HG03135 (cell line): ENCODE results near the gene SLC5A3.

Experiments
- ATAC-seq: cut with Tn5 transposase; IDR thresholded peaks from one replicate; pipeline ENCODE4 v1.9.1; 2021; ENCODE audit warnings: mild to moderate bottlenecking, moderate library complexity; ENCODE audit not compliant: unreplicated experiment

SLC5A3 gene

GRCh38 chr21:34094949-34095348, 21.6 kb downstream of the SLC5A3 start:
- ATAC-seq: no peak

- ATAC-seq: no peak
Measured at GRCh38 chr21:34097442-34097841, 24.1 kb downstream of the SLC5A3 start.

GRCh38 chr21:34100337-34100736, 27.0 kb downstream of the SLC5A3 start:
- ATAC-seq: no peak

GRCh38 chr21:34100790-34101189, 27.4 kb downstream of the SLC5A3 start:
- ATAC-seq: no peak

GRCh38 chr21:34105947-34106541, 32.7 kb downstream of the SLC5A3 start:
- no peak for ATAC-seq

GRCh38 chr21:34107606-34108005, 34.2 kb downstream of the SLC5A3 start:
- ATAC-seq: no peak

- ATAC-seq: no peak
Measured at GRCh38 chr21:34109075-34109474, 35.7 kb downstream of the SLC5A3 start.

GRCh38 chr21:34110594-34111202, 37.3 kb downstream of the SLC5A3 start:
- no peak for ATAC-seq

GRCh38 chr21:34112316-34113033, 39.1 kb downstream of the SLC5A3 start:
- ATAC-seq: no peak

- ATAC-seq: no peak
Measured at GRCh38 chr21:34113842-34114241, 40.5 kb downstream of the SLC5A3 start.

- ATAC-seq: no peak
Measured at GRCh38 chr21:34115160-34115559, 41.8 kb downstream of the SLC5A3 start.

- ATAC-seq: no peak
Measured at GRCh38 chr21:34116569-34116968, 43.2 kb downstream of the SLC5A3 start.

GRCh38 chr21:34120867-34121266, 47.5 kb downstream of the SLC5A3 start:
- no peak for ATAC-seq

- no peak for ATAC-seq
Measured at GRCh38 chr21:34122047-34122446, 48.7 kb downstream of the SLC5A3 start.
